Measurements from ENCODE around the gene NRK. TPM values are rescaled to one million over a fixed set of nuclear protein-coding genes. Genes with fewer than 3 reads are reported as not detected.
"Not testable (repeated sequence)": the region's sequence is repeated elsewhere in the genome, so short reads cannot be mapped to it uniquely, and the experiment has no call there.

The NRK gene
- total RNA-seq, 1 donor from 2014 or later, result 48.2 TPM

DNA sequence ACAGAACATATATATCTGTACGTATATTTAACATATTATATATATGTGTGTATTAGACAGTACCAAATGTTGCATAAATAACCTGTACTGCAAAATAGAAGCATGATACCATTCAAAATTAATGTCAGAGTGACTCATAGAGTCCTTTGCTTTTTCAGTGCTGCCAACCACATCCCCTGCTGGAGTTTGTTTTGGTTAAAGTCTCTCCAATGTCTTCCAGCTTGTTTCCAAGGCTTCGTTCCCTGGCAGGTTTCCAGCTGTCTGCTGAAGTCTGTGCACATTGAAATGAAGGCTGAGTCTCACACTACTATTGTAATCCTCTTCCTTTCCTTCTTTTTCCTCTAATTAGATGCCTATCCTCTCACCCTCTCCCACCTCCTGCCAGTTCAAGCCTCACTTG, 14.9 kb downstream of the NRK start:
- TF ChIP-seq, protein P1, sequence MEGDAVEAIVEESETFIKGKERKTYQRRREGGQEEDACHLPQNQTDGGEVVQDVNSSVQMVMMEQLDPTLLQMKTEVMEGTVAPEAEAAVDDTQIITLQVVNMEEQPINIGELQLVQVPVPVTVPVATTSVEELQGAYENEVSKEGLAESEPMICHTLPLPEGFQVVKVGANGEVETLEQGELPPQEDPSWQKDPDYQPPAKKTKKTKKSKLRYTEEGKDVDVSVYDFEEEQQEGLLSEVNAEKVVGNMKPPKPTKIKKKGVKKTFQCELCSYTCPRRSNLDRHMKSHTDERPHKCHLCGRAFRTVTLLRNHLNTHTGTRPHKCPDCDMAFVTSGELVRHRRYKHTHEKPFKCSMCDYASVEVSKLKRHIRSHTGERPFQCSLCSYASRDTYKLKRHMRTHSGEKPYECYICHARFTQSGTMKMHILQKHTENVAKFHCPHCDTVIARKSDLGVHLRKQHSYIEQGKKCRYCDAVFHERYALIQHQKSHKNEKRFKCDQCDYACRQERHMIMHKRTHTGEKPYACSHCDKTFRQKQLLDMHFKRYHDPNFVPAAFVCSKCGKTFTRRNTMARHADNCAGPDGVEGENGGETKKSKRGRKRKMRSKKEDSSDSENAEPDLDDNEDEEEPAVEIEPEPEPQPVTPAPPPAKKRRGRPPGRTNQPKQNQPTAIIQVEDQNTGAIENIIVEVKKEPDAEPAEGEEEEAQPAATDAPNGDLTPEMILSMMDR (IDR thresholded peaks at IDR 0.05; ENCODE audit: unreplicated experiment), result no peak
- Mint-ChIP-seq H3K4me3 (no peak overlapping the region), H3K27me3 (ENCODE audit: low read depth) (no peaks in the 10 kb centered on the region), H3K36me3 (no peaks in the 10 kb centered on the region), H3K27ac (peak overlapping the region; percentile 37), H3K9me3 (peaks cover 17% of the 10 kb centered on the region), H3K4me1 (peaks cover 13% of the 10 kb centered on the region)
- DNase-seq (ENCODE audit: low spot score in 2 of 2, unreplicated experiment in 2 of 2), result peak in 1 of 2 experiments; percentile 40

DNA sequence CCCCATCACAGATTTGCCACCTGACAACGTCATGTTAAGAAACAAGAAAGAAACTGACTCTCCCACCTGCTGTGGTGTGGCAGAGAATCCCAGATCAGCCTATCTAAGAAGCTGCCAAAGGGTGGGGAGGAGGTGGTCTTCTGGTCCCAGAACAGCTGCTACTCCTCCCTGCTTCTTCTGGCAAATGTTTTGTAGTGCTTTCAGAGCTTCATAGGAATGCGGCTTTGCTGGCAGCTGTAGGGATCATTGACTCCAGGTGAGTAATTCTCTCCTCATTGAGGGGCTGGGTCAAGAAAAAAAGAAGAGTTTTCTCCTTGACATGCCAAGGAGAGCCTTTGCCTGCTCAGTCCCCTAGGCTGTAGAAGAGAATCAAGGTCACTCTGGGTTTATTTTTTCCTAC, 23.3 kb downstream of the NRK start:
- H3K36me3 Mint-ChIP-seq, result peaks cover 11% of the 10 kb centered on the region
- DNase-seq (ENCODE audit: low spot score in 2 of 2, unreplicated experiment in 2 of 2), result no peak
- peaks cover 32% of the 10 kb centered on the region for H3K9me3 Mint-ChIP-seq
- no peak overlapping the region for H3K4me3 Mint-ChIP-seq
- TF ChIP-seq, protein P1 (IDR thresholded peaks at IDR 0.05; ENCODE audit: unreplicated experiment), result no peak
- H3K27ac Mint-ChIP-seq, result no peak overlapping the region
- H3K4me1 Mint-ChIP-seq, result peaks cover 10% of the 10 kb centered on the region
- no peaks in the 10 kb centered on the region for H3K27me3 Mint-ChIP-seq (ENCODE audit: low read depth)

DNA sequence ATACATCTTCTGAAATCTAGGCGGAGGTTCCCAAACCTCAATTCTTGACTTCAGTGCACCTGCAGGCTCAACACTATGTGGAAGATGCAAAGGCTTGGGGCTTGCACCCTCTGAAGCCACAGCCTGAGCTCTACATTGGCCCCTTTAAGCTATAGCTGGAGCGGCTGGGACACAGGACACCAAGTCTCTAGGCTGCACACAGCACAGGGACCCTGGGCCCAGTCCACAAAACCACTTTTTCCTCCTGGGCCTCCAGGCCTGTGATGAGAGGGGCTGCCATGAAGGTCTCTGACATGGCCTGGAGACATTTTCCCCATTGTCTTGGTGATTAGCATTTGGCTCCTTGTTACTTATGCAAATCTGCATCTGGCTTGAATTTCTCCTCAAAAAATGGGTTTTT, 27.8 kb downstream of the NRK start:
- not testable (repeated sequence) for H3K4me3 Mint-ChIP-seq; DNase-seq (ENCODE audit: low spot score in 2 of 2, unreplicated experiment in 2 of 2); H3K27me3 Mint-ChIP-seq (ENCODE audit: low read depth); H3K27ac Mint-ChIP-seq; H3K4me1 Mint-ChIP-seq
- Mint-ChIP-seq H3K9me3 (peaks cover 25% of the 10 kb centered on the region), H3K36me3 (peaks cover 13% of the 10 kb centered on the region)

DNA sequence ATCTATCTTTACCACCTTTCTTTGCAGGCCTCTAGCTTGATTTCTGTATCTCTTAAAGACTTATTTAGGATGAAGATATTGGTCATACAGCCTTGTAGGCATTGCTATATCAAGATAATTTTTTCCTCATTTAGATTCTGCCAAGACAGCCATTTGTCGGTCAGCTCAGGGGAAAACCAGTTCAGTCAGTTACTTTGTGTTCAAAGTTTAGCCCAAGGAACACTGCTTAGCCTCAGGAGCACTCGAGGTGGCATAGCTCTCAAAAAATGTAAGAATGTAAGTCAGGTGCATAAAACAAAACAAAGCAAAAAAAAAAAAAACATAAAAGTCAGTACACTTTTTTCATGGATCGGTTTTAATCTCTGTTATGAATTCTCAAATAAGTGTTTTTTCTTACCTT, 43.4 kb downstream of the NRK start:
- no peak overlapping the region for H3K4me3 Mint-ChIP-seq
- TF ChIP-seq, protein P1 (IDR thresholded peaks at IDR 0.05; ENCODE audit: unreplicated experiment), result no peak
- no peaks in the 10 kb centered on the region for H3K27me3 Mint-ChIP-seq (ENCODE audit: low read depth)
- H3K36me3 Mint-ChIP-seq, result no peaks in the 10 kb centered on the region
- peaks cover 15% of the 10 kb centered on the region for H3K4me1 Mint-ChIP-seq
- H3K9me3 Mint-ChIP-seq, result peaks cover 4% of the 10 kb centered on the region
- H3K27ac Mint-ChIP-seq, result no peak overlapping the region
- no peak for DNase-seq (ENCODE audit: low spot score in 2 of 2, unreplicated experiment in 2 of 2)

DNA sequence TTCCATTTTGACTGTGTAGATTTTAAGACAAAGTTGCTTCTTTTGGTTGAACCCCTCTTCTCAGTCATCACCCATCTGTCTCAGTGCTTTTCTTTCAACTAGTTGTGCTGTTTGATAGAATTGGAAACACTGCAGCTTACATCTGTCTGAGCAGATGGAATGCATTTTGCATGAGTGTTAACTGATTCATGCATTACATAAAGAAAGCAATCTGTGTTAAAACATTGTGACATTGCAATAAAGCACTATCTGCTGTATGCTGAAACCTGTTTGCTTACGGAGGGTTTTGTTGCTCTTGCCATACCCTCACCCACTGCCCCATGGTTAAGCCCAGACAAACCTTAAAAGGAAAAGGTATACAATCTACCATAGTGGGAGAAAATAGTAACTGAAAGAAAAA, 47.4 kb downstream of the NRK start:
- no peak for DNase-seq (ENCODE audit: low spot score in 2 of 2, unreplicated experiment in 2 of 2)
- Mint-ChIP-seq H3K27ac (no peak overlapping the region), H3K27me3 (ENCODE audit: low read depth) (no peaks in the 10 kb centered on the region), H3K36me3 (no peaks in the 10 kb centered on the region), H3K4me3 (no peak overlapping the region), H3K4me1 (peaks cover 14% of the 10 kb centered on the region), H3K9me3 (peaks cover 20% of the 10 kb centered on the region)
- TF ChIP-seq, protein P1 (IDR thresholded peaks at IDR 0.05; ENCODE audit: unreplicated experiment), result no peak

DNA sequence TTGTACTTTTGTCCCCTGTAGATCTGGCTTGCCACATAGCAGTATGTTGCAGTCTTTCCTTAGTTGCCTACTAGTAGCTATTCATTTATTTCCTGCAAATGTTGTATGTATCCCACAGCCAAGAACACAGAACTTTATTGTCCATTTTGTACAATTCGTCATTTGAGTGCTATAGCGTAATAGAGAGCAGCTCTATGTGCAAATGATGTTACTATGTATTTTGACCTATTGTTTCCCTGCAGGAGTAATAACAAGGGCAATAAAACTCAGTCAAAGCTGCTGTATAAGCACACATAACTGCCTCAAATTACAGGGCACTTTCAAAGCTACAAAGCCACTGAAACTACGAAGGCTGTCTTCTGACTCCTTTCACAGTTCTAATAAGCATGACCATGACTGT, 48.1 kb downstream of the NRK start:
- Mint-ChIP-seq H3K4me3 (no peak overlapping the region), H3K9me3 (peaks cover 23% of the 10 kb centered on the region), H3K36me3 (no peaks in the 10 kb centered on the region), H3K27ac (no peak overlapping the region), H3K27me3 (ENCODE audit: low read depth) (no peaks in the 10 kb centered on the region), H3K4me1 (peaks cover 9% of the 10 kb centered on the region)
- DNase-seq (ENCODE audit: low spot score in 2 of 2, unreplicated experiment in 2 of 2), result no peak
- TF ChIP-seq, protein P1 (IDR thresholded peaks at IDR 0.05; ENCODE audit: unreplicated experiment), result no peak

Measured in mesothelial cell of epicardium (in vitro differentiated cells).